ENCODE results near the gene TLX2. TPM values are rescaled to one million over a fixed set of nuclear protein-coding genes. Genes with fewer than 3 reads are reported as not detected.

TLX2 gene
- polyA plus RNA-seq, 3 donors from 2014 or later = not detected

- Mint-ChIP-seq H3K27me3 (ENCODE audit: low read depth in 3 of 3) (peaks cover 0 to 12% (median 10%) of the 10 kb centered on the region in 3 donors), H3K4me1 (peaks cover 2 to 3% of the 10 kb centered on the region in 2 donors), H3K4me3 (no peak overlapping the region), H3K36me3 (peaks cover 0 to 5% (median 2%) of the 10 kb centered on the region in 3 donors), H3K27ac (no peak overlapping the region), H3K9me3 (no peaks in the 10 kb centered on the region)
- no peak for DNase-seq
Observed at GRCh38 chr2:74537140-74537539, 22.9 kb downstream of the TLX2 start.

DNA sequence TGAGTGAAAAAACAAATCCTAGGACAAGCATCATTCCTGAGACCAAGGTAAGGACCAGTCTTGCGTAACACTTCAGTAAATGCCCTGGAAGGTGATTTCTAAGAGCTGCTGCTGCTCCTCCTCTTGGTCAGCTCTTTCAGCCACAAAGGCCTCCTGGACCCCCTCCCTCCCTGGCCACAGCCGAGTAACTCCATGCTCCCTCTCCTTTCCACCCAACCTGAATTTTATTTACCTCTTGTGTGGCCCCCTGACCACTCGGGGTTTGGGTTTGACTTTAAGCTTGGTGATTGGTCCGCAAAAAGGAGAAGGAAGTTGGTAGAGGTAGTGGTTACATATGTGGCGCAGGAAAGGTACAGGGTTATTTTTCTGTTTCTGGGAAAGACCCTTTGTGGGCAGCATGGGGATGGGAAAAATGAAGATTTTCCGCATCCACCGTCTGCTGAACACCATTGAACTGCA lies 24.7 kb downstream of the TLX2 start:
- H3K4me1 Mint-ChIP-seq = no peaks in the 10 kb centered on the region

DNA sequence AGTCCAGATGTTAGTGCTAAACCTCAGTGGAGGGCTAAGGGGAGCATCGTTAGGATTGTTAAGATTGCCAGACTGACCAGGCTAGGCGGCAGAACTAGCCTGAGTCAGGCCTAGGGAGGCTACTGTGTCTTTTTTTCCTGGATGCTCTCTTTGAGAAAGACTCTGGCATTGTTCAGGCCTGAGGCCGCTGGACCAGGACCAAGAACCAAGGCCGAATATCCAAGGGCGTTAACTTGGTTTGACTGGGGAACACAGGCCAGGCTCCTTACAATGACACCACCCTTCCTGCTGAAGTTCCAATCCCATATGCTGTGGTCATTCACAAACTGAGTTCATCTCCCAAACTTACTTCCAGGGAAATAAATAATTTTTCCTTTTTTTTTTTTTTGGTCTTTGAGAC lies 26.0 kb downstream of the TLX2 start:
- Mint-ChIP-seq H3K4me3 (no peak overlapping the region), H3K36me3 (no peaks in the 10 kb centered on the region), H3K9me3 (no peaks in the 10 kb centered on the region), H3K4me1 (no peaks in the 10 kb centered on the region), H3K27me3 (ENCODE audit: low read depth in 3 of 3) (peaks cover 0 to 14% (median 10%) of the 10 kb centered on the region in 3 donors), H3K27ac (no peak overlapping the region)
- DNase-seq = no peak

More for the DNA sequence above, 24.7 kb downstream of the TLX2 start:
- no peak for DNase-seq
- Mint-ChIP-seq H3K4me3 (no peak overlapping the region), H3K9me3 (no peaks in the 10 kb centered on the region), H3K36me3 (peaks cover 0 to 1% (median 0%) of the 10 kb centered on the region in 3 donors), H3K27ac (no peak overlapping the region), H3K27me3 (ENCODE audit: low read depth in 3 of 3) (peaks cover 0 to 12% (median 10%) of the 10 kb centered on the region in 3 donors)

GRCh38 chr2:74542978-74543377 lies 28.7 kb downstream of the TLX2 start:
- no peak for DNase-seq
- no peak overlapping the region for H3K4me3 Mint-ChIP-seq
- H3K9me3 Mint-ChIP-seq = no peaks in the 10 kb centered on the region
- H3K27me3 Mint-ChIP-seq (ENCODE audit: low read depth in 3 of 3) = peaks cover 8 to 16% (median 13%) of the 10 kb centered on the region in 3 donors
- H3K27ac Mint-ChIP-seq = no peak overlapping the region
- peaks cover 0 to 3% (median 0%) of the 10 kb centered on the region in 3 donors for H3K36me3 Mint-ChIP-seq
- H3K4me1 Mint-ChIP-seq = peaks cover 0 to under 1% of the 10 kb centered on the region in 2 donors

- H3K27ac Mint-ChIP-seq = no peak overlapping the region
- H3K4me1 Mint-ChIP-seq = peaks cover 4 to 6% of the 10 kb centered on the region in 2 donors
- DNase-seq = no peak
- peaks cover 0 to 3% (median 0%) of the 10 kb centered on the region in 3 donors for H3K36me3 Mint-ChIP-seq
- H3K27me3 Mint-ChIP-seq (ENCODE audit: low read depth in 3 of 3) = peaks cover 9 to 18% (median 12%) of the 10 kb centered on the region in 3 donors
- no peaks in the 10 kb centered on the region for H3K9me3 Mint-ChIP-seq
- H3K4me3 Mint-ChIP-seq = no peak overlapping the region
Observed at GRCh38 chr2:74544634-74545033, 30.4 kb downstream of the TLX2 start.

DNA sequence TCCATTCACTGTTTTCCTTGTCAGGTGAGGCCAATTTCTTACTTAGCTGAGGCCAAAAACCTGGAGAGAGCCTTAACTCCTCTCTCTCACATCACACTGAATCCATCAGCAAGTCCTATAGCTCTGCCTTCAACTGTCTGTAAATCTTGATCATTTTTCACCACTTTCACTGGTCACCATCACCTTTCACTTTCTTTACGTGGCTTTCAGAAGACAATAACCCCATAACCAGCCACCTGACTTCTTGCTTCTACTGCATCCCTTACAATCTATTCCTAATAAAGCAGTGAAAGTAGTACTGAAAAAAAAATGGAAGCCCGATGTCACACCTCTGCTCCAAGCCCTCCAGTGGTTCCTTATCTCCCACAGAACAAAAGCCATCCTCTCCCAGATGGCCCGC lies 31.8 kb downstream of the TLX2 start:
- Mint-ChIP-seq H3K9me3 (no peaks in the 10 kb centered on the region), H3K4me3 (no peak overlapping the region), H3K27me3 (ENCODE audit: low read depth in 3 of 3) (peaks cover 14 to 23% (median 19%) of the 10 kb centered on the region in 3 donors), H3K27ac (no peak overlapping the region), H3K36me3 (peaks cover 0 to 3% (median 0%) of the 10 kb centered on the region in 3 donors), H3K4me1 (peaks cover 4 to 6% of the 10 kb centered on the region in 2 donors)
- no peak for DNase-seq

DNA sequence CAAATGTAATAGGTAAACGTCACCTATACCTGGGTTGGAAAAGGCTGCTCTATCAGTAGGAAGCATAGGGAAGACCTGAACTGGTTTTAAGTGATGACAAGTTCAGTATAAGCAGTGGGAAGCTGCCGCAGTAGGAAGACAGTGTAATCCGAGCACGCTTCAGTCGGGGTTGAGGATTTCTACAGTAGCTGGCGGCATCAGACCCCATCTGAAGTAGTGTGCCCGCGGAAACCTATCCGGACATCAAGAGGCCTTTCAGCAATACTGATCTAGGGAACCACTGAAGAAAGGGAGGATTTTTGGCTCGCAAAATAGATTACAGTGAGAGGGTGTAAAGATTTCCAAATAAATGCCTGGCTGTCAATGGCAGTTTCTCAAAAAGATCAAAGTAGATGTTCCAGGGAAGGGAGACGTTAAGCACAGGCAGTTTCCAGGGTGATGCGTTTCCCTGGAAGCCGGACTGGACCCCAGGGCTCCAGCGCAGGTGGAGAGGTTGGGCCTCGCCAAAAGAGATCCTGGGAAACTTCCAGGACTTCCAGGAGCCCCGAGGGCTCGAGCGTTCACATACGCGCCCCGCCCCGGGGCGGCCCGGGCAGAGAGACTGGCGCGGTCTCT lies 34.1 kb downstream of the TLX2 start:
- H3K4me3 Mint-ChIP-seq = peak overlapping the region in 4 of 5 donors; percentile 38 to 62 (median 44)
- no peak for DNase-seq
- H3K36me3 Mint-ChIP-seq = peaks cover 0 to 3% (median 0%) of the 10 kb centered on the region in 3 donors
- peaks cover 14 to 33% (median 32%) of the 10 kb centered on the region in 3 donors for H3K27me3 Mint-ChIP-seq (ENCODE audit: low read depth in 3 of 3)
- H3K9me3 Mint-ChIP-seq = no peaks in the 10 kb centered on the region
- H3K27ac Mint-ChIP-seq = no peak overlapping the region
- peaks cover 6% of the 10 kb centered on the region in 2 donors for H3K4me1 Mint-ChIP-seq

- Mint-ChIP-seq H3K4me3 (peak overlapping the region in 2 of 5 donors; percentile 22 to 39), H3K4me1 (peaks cover 6 to 7% of the 10 kb centered on the region in 2 donors), H3K36me3 (peaks cover 0 to 3% (median 0%) of the 10 kb centered on the region in 3 donors), H3K9me3 (no peaks in the 10 kb centered on the region), H3K27me3 (ENCODE audit: low read depth in 3 of 3) (peaks cover 14 to 38% (median 35%) of the 10 kb centered on the region in 3 donors), H3K27ac (no peak overlapping the region)
- DNase-seq = no peak
Observed at GRCh38 chr2:74548900-74549826, 34.9 kb downstream of the TLX2 start.

GRCh38 chr2:74550231-74550630 lies 36.0 kb downstream of the TLX2 start:
- Mint-ChIP-seq H3K4me1 (peaks cover 8 to 13% of the 10 kb centered on the region in 2 donors), H3K27ac (no peak overlapping the region), H3K36me3 (peaks cover 0 to 3% (median 0%) of the 10 kb centered on the region in 3 donors), H3K27me3 (ENCODE audit: low read depth in 3 of 3) (peaks cover 16 to 46% (median 43%) of the 10 kb centered on the region in 3 donors), H3K9me3 (no peaks in the 10 kb centered on the region), H3K4me3 (no peak overlapping the region)
- DNase-seq = no peak

- H3K36me3 Mint-ChIP-seq = peaks cover 0 to 3% (median 0%) of the 10 kb centered on the region in 3 donors
- peaks cover 20 to 23% of the 10 kb centered on the region in 2 donors for H3K4me1 Mint-ChIP-seq
- peaks cover 13 to 46% (median 41%) of the 10 kb centered on the region in 3 donors for H3K27me3 Mint-ChIP-seq (ENCODE audit: low read depth in 3 of 3)
- no peaks in the 10 kb centered on the region for H3K9me3 Mint-ChIP-seq
- no peak overlapping the region for H3K4me3 Mint-ChIP-seq
- H3K27ac Mint-ChIP-seq = peak overlapping the region in 1 of 6 donors; percentile 4
- DNase-seq = no peak
Observed at GRCh38 chr2:74551530-74551929, 37.3 kb downstream of the TLX2 start.

DNA sequence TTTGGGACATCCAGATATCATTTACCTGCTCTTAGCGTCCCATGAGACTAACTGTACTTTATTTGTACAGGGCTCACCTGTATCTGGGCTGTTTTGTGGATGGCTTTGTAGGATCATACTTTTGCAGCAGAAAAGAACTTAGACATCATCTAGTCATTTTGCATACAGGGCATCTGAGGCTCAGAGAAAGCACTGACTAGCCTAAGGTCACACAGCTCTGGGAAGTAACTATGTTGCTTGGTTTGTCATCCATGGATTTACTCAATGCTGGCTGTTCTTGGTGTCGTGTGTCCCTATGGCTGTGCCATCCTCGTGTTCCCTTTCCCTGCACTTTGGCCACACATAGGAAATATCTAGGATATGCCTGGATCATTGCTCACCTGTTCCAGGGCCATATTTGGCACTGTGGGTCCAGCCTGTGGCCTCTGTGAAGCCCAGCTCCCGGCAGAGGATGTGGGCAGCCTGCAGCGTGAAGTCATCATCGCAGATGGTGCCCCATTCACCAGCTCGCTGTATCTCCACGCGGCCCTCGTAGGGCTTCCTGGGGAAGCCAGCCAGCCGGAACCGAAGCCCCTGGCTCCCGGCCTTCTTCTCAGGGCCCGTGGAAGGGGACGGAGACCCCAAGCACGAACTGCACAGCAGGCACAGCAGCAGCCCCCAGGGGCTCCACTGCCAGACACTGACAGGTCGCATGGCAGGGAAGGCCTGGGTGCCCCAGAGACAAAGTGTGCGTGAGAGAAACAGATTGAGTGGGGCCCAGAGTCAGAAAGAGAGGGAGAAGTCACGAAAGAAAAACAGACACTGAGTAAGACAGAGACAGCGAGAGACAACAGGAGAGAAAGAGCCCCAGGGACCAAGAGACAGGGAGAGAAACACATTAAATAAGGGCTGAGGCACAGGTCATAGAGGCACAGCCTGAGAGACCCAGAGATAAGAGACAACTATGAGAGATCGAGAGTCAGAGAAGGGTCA lies 38.0 kb downstream of the TLX2 start:
- peaks cover 11 to 45% (median 41%) of the 10 kb centered on the region in 3 donors for H3K27me3 Mint-ChIP-seq (ENCODE audit: low read depth in 3 of 3)
- peak overlapping the region; percentile 56 to 76 (median 73) for H3K4me3 Mint-ChIP-seq
- no peak for DNase-seq
- peaks cover 0 to 2% (median 0%) of the 10 kb centered on the region in 3 donors for H3K36me3 Mint-ChIP-seq
- H3K4me1 Mint-ChIP-seq = peaks cover 20 to 23% of the 10 kb centered on the region in 2 donors
- no peaks in the 10 kb centered on the region for H3K9me3 Mint-ChIP-seq
- H3K27ac Mint-ChIP-seq = peak overlapping the region; percentile 4 to 87 (median 78)

- peaks cover 18 to 22% of the 10 kb centered on the region in 2 donors for H3K4me1 Mint-ChIP-seq
- H3K27me3 Mint-ChIP-seq (ENCODE audit: low read depth in 3 of 3) = peaks cover 11 to 40% (median 36%) of the 10 kb centered on the region in 3 donors
- H3K27ac Mint-ChIP-seq = peak overlapping the region; percentile 42 to 92 (median 79)
- no peaks in the 10 kb centered on the region for H3K36me3 Mint-ChIP-seq
- no peaks in the 10 kb centered on the region for H3K9me3 Mint-ChIP-seq
- H3K4me3 Mint-ChIP-seq = peak overlapping the region; percentile 71 to 81 (median 76)
- no peak for DNase-seq
Observed at GRCh38 chr2:74552914-74553811, 38.9 kb downstream of the TLX2 start.
